ENCODE results near the gene OR1K1. TPM values are rescaled to one million over a fixed set of nuclear protein-coding genes. Genes with fewer than 3 reads are reported as not detected.
"Not testable (repeated sequence)": the region's sequence is repeated elsewhere in the genome, so short reads cannot be mapped to it uniquely, and the experiment has no call there.

Gene OR1K1
- total and polyA plus RNA-seq, 10 of the 15 experiments (the other 5 are each of a cell fraction or from before 2014, with no cell fraction given), result not detected

GRCh38 chr9:122827761-122828093 lies 27.8 kb downstream of the OR1K1 start:
- intact Hi-C loops (cut with micrococcal nuclease; ENCODE audit: unreplicated experiment), result no loop called here
- in situ Hi-C loops (cut with MboI), result loop anchor here (5.0 kb wide), 1 partner anchor 525 kb away; no protein-coding TSS in a partner anchor
- H3K36me3 ChIP-seq (ENCODE audit: control insufficient read depth in 2 of 2, insufficient read depth in 2 of 2, low read length in 1 of 2), result peaks cover 3 to 8% of the 10 kb centered on the region in 2 experiments
- H4K20me1 ChIP-seq (ENCODE audit: control insufficient read depth, insufficient read depth), result no peaks in the 10 kb centered on the region; the same call in 1 of the 2 replicates
- DNase-seq (ENCODE audit: low read depth, low spot score) (no peak), ATAC-seq (peak; percentile 18), FAIRE-seq (no peak)
- no TSS peak for BruUV-seq (replicated peaks)
- peak overlapping the region; percentile 100 for H3K4me3 ChIP-seq
- H3K4me1 ChIP-seq (ENCODE audit: control insufficient read depth, insufficient read depth, low read length), result no peaks in the 10 kb centered on the region
- H2AFZ ChIP-seq (ENCODE audit: control insufficient read depth, low read depth, low read length), result peak overlapping the region; percentile 96
- TF ChIP-seq ZNF217 (IDR thresholded peaks at IDR 0.05) (no peak), FOXK2 (IDR thresholded peaks at IDR 0.05) (no peak), YY1 (IDR thresholded peaks at IDR 0.05; ENCODE audit: low read depth, low read length) (no peak), MEF2B (IDR thresholded peaks at IDR 0.05; ENCODE audit: partially characterized antibody, poor library complexity, severe bottlenecking) (peak; percentile 1)
- H3K4me2 ChIP-seq (ENCODE audit: control insufficient read depth, insufficient read depth), result peak overlapping the region; percentile 96
- SMC1A ChIA-PET (ENCODE audit: uncharacterized antibody, unreplicated experiment), result interaction anchor here (1.1 to 1.3 kb wide), 3 partner anchors 70 to 163 kb away, joined by 3 read pairs; no protein-coding TSS in a partner anchor
- WGBS (ENCODE audit: insufficient coverage, insufficient replicate concordance, low lambda C conversion rate, missing lambda C conversion rate), result 12% methylated on average over 8 of the region's 8 CpGs
- no peaks in the 10 kb centered on the region for H3K9me3 ChIP-seq (replicated peaks; ENCODE audit: control insufficient read depth, insufficient read depth, low read length)
- RAD21 ChIA-PET (ENCODE audit: unreplicated experiment), result interaction anchor here (0.8 to 1.4 kb wide), 4 partner anchors 76 to 169 kb away, joined by 3 read pairs; partner anchors contain the start of genes RC3H2 and ZBTB6
- H3K9ac ChIP-seq (ENCODE audit: control insufficient read depth, insufficient read depth, low read length), result peak overlapping the region; percentile 96
- H3K79me2 ChIP-seq (ENCODE audit: control insufficient read depth, insufficient read depth, low read length), result peaks cover 18% of the 10 kb centered on the region
- H3K27ac ChIP-seq (ENCODE audit: control insufficient read depth, insufficient read depth), result peak overlapping the region; percentile 96
- POLR2A ChIA-PET, result interaction anchor here (0.9 to 1.2 kb wide), 2 partner anchors 75 to 77 kb away, joined by 4 read pairs; partner anchors contain the start of gene RC3H2
- H3K27me3 ChIP-seq (replicated peaks in 1 of 2; ENCODE audit: control insufficient read depth in 2 of 2, insufficient read depth in 2 of 2, low read length in 1 of 2), result no peaks in the 10 kb centered on the region
- CTCF ChIA-PET, result interaction anchor here (0.8 to 1.8 kb wide), 6 partner anchors 11 to 364 kb away, joined by 3 to 10 read pairs (median 4); no protein-coding TSS in a partner anchor

GRCh38 chr9:122828965-122829284 lies 29.0 kb downstream of the OR1K1 start:
- TF ChIP-seq ZBTB40 (IDR thresholded peaks at IDR 0.05; ENCODE audit: borderline replicate concordance), result 0 out of 2 replicates have a peak, but pooled peaks have one; percentile 27
- peak; percentile 59 for TF ChIP-seq MLLT1 (IDR thresholded peaks at IDR 0.05)
- H3K4me1 ChIP-seq (ENCODE audit: control insufficient read depth, insufficient read depth, low read length); H3K27me3 ChIP-seq (replicated peaks in 1 of 2; ENCODE audit: control insufficient read depth in 2 of 2, insufficient read depth in 2 of 2, low read length in 1 of 2); FAIRE-seq; DNase-seq (ENCODE audit: low read depth, low spot score); BruUV-seq (replicated peaks); intact Hi-C loops (cut with micrococcal nuclease; ENCODE audit: unreplicated experiment); H4K20me1 ChIP-seq (ENCODE audit: control insufficient read depth, insufficient read depth); ATAC-seq; H3K36me3 ChIP-seq (ENCODE audit: control insufficient read depth in 2 of 2, insufficient read depth in 2 of 2, low read length in 1 of 2); H3K9me3 ChIP-seq (replicated peaks; ENCODE audit: control insufficient read depth, insufficient read depth, low read length): not testable (repeated sequence)
- RAD21 ChIA-PET (ENCODE audit: unreplicated experiment), result interaction anchor here (0.6 to 1.4 kb wide), 3 partner anchors 84 to 168 kb away, joined by 3 read pairs; partner anchors contain the start of gene ZBTB6
- in situ Hi-C loops (cut with MboI), result loop anchor here (5.0 kb wide), 1 partner anchor 523 kb away; no protein-coding TSS in a partner anchor
- peak overlapping the region; percentile 96 for H3K27ac ChIP-seq (ENCODE audit: control insufficient read depth, insufficient read depth)
- CTCF ChIA-PET, result interaction anchor here (0.7 to 1.8 kb wide), 6 partner anchors 8 to 354 kb away, joined by 3 to 10 read pairs (median 3); no protein-coding TSS in a partner anchor
- peak overlapping the region; percentile 72 for H3K4me2 ChIP-seq (ENCODE audit: control insufficient read depth, insufficient read depth)
- H3K79me2 ChIP-seq (ENCODE audit: control insufficient read depth, insufficient read depth, low read length), result peaks cover 18% of the 10 kb centered on the region
- H2AFZ ChIP-seq (ENCODE audit: control insufficient read depth, low read depth, low read length), result peak overlapping the region; percentile 95
- POLR2A ChIA-PET, result interaction anchor here (1.2 kb wide), 1 partner anchor 74 kb away, joined by 4 read pairs; no protein-coding TSS in a partner anchor
- SMC1A ChIA-PET (ENCODE audit: uncharacterized antibody, unreplicated experiment), result interaction anchor here (1.0 to 1.2 kb wide), 2 partner anchors 75 to 166 kb away, joined by 3 read pairs; no protein-coding TSS in a partner anchor
- H3K9ac ChIP-seq (ENCODE audit: control insufficient read depth, insufficient read depth, low read length), result peak overlapping the region; percentile 96
- H3K4me3 ChIP-seq, result peak overlapping the region; percentile 100
- 72% methylated on average over 18 of the region's 18 CpGs for WGBS (ENCODE audit: insufficient coverage, insufficient replicate concordance, low lambda C conversion rate, missing lambda C conversion rate)

All from GM12878 (cell line).